Gastroesophageal sphincter (tissue), 3 donors: Measurements from ENCODE around the gene ANKS1B.

Source experiments
- CTCF ChIP-seq, 4 experiments: fragments of 200-600 bp in 2 of 4; fragments of 450-650 bp in 2 of 4; sonication (generic) in 1 of 4; IDR thresholded peaks; one replicate each; pipeline ENCODE4 v1.5.1; 2017 to 2019; ENCODE audit warnings: antibody characterized with exemption in 4 of 4, mild to moderate bottlenecking in 2 of 4, moderate library complexity in 2 of 4
- EP300 ChIP-seq: sonication (generic); formaldehyde crosslinking; IDR thresholded peaks from one replicate; pipeline ENCODE4 v1.6.1; 2017; ENCODE audit warnings: antibody characterized with exemption, mild to moderate bottlenecking
- POLR2AphosphoS5 ChIP-seq: sonication (generic); formaldehyde crosslinking; IDR thresholded peaks from one replicate; pipeline ENCODE4 v1.6.1; 2017; ENCODE audit warnings: antibody characterized with exemption

- no peak for TF ChIP-seq CTCF (IDR thresholded peaks at IDR 0.05)
- TF ChIP-seq EP300 = no peak
- no peak for TF ChIP-seq POLR2AphosphoS5
Observed at GRCh38 chr12:98935847-98936246, 1048.9 kb downstream of the ANKS1B start.
